ENCODE measurements around the gene OR13H1.
"Not testable (repeated sequence)": the region's sequence is repeated elsewhere in the genome, so short reads cannot be mapped to it uniquely, and the experiment has no call there.

Gene OR13H1

DNA sequence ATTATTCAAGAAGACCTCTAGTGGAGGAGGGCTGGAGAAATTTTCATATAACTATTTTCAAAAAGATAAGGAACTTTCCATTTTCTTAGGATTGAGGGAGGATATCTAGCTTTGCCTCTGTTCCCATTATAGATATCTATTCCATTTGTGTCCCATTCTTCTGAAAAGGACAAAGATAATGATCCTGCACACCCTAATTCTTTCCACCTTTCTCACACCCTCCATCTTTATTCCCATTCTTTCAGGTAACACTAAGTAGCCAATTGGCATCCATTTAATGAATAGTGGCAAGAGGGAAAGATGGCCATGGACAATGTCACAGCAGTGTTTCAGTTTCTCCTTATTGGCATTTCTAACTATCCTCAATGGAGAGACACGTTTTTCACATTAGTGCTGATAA, at the start of gene OR13H1:
Gene OR13H1, plus strand, starts transcription at position 301 of the 400 bp plus-strand sequence. Its CDS starts 0 bp downstream, at position 301.
- DNase-seq = no peak

- not testable (repeated sequence) for DNase-seq
These were observed 42.3 kb upstream of the OR13H1 start for GRCh38 chrX:131501556-131501955.

- DNase-seq = no peak
These were observed 30.5 kb upstream of the OR13H1 start for GRCh38 chrX:131513159-131513914.

DNA sequence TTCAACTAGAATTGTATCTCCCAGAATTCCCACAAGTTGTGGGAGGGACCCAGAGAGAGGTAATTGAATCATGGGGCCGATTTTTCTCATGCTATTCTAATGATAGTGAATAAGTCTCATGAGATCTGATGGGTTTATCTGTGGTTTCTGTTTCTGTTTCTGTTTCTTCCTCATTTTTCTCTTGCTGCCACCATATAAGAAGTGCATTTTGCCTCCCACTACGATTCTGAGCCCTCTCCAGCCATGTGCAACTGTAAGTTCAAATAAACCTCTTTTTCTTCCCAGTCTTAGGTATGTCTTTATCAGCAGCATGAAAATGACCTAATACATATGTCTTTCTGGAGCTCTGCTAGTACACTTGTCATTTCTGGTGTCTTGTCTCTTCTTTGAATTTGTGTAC, 22.1 kb upstream of the OR13H1 start:
- no peak for DNase-seq

DNA sequence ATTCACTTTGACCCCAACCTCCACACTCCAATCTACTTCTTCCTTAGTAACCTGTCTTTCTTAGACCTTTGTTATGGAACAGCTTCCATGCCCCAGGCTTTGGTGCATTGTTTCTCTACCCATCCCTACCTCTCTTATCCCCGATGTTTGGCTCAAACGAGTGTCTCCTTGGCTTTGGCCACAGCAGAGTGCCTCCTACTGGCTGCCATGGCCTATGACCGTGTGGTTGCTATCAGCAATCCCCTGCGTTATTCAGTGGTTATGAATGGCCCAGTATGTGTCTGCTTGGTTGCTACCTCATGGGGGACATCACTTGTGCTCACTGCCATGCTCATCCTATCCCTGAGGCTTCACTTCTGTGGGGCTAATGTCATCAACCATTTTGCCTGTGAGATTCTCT, 344 bp downstream of the OR13H1 start:
- DNase-seq = no peak

GRCh38 chrX:131549011-131549410, 5.1 kb downstream of the OR13H1 start:
- no peak for DNase-seq

- not testable (repeated sequence) for DNase-seq
These were observed 8.6 kb downstream of the OR13H1 start for GRCh38 chrX:131552453-131552852.

DNA sequence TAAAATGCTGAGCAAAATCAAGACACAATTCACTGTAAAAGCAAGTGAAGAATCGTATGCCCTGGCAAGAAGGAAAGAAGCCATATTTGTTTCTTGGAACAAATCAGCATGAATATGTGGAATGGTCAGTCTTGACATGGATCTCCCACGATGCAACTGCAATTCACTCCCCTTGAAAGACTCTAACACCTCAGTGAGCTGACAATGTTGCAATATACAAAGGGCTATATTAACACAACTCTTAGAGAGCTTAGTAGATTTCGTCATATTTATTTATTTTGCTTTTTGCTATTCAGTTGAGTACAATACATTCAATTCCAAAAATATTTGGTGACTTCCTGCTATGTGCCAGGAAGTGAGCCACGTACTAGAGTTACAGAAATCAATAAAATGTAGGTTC, 14.7 kb downstream of the OR13H1 start:
- DNase-seq = no peak

DNA sequence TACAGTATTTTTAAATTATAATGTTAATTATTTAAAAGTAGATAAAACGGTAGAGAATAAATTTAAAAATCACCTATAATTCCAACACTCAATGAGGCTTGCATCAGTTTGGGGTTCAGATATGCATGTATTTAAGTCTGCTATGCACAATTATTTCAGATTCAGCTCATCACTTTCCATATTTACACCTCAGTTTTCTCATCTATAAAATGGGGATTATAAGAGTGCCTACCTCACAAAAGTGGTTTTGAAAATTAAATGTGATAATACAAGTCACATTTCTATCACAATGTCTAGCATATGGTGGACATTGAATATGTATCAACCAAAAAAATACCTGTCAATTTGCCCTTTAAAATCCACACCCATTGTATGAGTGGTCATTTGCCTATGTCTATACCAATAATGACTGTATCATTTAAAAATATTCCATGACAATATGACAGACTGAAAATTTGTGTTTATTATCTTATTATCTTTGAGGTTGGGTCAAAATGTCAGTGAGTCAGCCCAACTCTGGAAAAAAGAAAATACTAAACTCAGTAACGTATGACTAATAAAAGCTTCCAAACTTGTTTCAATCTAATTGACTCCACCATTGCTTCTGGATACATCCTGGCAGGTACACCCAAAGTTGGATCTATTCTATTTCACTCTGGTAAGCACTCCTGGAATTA, 20.8 kb downstream of the OR13H1 start:
- no peak for DNase-seq

DNA sequence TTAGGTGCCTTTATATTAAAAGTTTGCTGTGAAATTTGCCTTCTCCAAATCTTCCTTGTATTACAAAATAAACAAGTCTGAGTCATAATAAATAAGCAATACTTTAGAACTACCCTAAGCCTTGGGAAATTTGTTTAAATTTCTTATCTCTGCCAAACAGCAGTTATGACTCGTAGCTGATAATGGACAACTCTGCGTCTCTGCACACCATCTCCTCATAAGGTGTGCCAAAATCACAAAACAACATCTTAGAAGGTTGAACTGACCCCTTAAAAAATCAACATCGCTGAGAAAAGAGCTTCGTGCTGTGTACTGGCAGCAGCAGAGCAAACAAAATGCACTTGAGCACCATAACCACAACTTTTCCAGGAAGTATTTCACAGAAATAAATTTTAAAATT, 22.0 kb downstream of the OR13H1 start:
- no peak for DNase-seq

GRCh38 chrX:131571348-131571747, 27.5 kb downstream of the OR13H1 start:
- DNase-seq = no peak

DNA sequence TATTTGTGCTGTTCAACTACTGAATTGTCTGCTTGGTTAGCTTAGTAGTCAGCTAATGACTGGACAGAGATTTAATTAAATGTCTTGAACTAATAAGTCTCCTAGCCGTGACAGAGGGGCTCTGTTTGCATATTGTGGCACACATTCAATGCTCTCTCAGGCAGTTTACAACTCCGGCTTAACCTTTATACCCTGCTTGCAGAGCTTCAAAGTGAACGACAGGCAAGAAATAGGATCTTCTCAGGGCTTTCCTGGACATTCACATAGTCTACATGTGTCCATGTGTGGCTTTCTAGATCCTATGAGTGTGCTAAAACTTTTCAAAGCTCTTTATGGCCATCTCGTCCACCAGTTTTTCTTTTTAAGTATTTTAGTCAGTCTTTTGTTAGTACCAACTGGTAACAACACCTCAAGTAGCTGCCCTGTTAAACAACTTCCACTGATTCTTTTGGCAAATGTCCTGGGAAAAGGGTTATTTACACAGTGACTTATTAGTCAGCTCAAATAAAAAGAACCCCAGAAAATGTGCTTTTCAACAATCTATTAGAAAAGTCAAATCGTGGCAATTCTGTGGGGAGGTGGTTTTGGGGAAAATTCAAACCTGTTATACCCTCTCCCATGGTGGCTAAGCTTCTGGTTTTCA, 28.6 kb downstream of the OR13H1 start:
- no peak for DNase-seq

- no peak for DNase-seq
These were observed 33.5 kb downstream of the OR13H1 start for GRCh38 chrX:131577413-131577812.

- DNase-seq = no peak
These were observed 34.3 kb downstream of the OR13H1 start for GRCh38 chrX:131577999-131578734.

DNA sequence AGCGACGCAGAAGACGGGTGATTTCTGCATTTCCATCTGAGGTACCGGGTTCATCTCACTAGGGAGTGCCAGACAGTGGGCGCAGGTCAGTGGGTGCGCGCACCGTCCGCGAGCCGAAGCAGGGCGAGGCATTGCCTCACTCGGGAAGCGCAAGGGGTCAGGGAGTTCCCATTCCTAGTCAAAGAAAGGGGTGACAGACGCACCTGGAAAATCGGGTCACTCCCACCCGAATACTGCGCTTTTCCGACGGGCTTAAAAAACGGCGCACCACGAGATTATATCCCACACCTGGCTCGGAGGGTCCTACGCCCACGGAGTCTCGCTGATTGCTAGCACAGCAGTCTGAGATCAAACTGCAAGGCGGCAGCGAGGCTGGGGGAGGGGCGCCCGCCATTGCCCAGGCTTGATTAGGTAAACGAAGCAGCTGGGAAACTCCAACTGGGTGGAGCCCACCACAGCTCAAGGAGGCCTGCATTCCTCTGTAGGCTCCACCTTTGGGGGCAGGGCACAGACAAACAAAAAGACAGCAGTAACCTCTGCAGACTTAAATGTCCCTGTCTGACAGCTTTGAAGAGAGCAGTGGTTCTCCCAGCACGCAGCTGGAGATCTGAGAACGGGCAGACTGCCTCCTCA, 35.0 kb downstream of the OR13H1 start:
- DNase-seq = not testable (repeated sequence)

DNA sequence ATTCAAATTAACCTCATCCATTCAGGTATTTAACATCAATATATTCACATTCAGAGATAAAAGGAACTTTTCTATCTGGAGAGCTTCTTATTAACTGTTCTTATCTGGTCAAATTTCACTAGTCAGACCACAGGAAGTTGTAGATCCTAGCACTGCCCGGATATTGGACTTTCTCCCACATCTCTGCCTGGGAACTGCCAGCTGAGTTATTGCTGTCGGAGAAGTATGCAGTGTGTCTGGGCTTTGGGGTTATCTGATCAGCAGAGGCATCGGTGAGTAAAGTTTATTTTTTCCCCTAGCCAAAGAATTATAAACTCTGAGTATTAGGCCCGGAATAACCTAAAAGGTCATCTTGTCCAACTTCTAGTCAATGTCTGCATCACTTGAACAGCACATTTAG, 45.1 kb downstream of the OR13H1 start:
- no peak for DNase-seq

All from amniotic stem cell (primary cell).